Thyroid gland (tissue), 4 donors: ENCODE measurements around the gene GRIK4. TPM values are rescaled to one million over a fixed set of nuclear protein-coding genes. Genes with fewer than 3 reads are reported as not detected.

Experiments used
- DNase-seq, 2 donors: peaks; one replicate each; pipeline ENCODE4 v3.0.0-alpha.2; 2019
- H3K27ac ChIP-seq, 3 donors: fragments of 200-600 bp; sonication (generic); 1 replicate in 2 of 3; 2 replicates in 1 of 3; pipeline ENCODE4 v1.5.1; 2016 to 2019; ENCODE audit warnings: mild to moderate bottlenecking in 1 of 3, moderate library complexity in 1 of 3
- H3K27me3 ChIP-seq: fragments of 200-600 bp; sonication (generic); one replicate; pipeline ENCODE4 v1.5.1; 2019
- H3K36me3 ChIP-seq, 2 donors: fragments of 200-600 bp; sonication (generic); one replicate each; pipeline ENCODE4 v1.5.1; 2016 to 2019
- H3K4me1 ChIP-seq, 2 donors: fragments of 200-600 bp; sonication (generic); one replicate each; pipeline ENCODE4 v1.5.1; 2017 to 2019
- H3K4me3 ChIP-seq, 3 donors: fragments of 200-600 bp; sonication (generic); replicated peaks in 1 of 3; 1 replicate in 2 of 3; 2 replicates in 1 of 3; pipeline ENCODE4 v1.5.1; 2016; ENCODE audit warnings: mild to moderate bottlenecking in 1 of 3
- H3K9me3 ChIP-seq: fragments of 200-600 bp; sonication (generic); one replicate; pipeline ENCODE4 v1.5.1; 2017
- CTCF ChIP-seq, 6 experiments: fragments of 200-600 bp in 3 of 6; fragments of 450-650 bp in 3 of 6; sonication (generic) in 3 of 6; IDR thresholded peaks; one replicate each; pipeline ENCODE4 v1.5.1; 2016 to 2019; ENCODE audit warnings: antibody characterized with exemption in 6 of 6, mild to moderate bottlenecking in 2 of 6, inconsistent platforms in 1 of 6, moderate library complexity in 1 of 6
- POLR2A ChIP-seq, 2 donors: fragments of 450-650 bp; IDR thresholded peaks; one replicate each; pipeline ENCODE4 v1.6.1; 2017; ENCODE audit warnings: antibody characterized with exemption in 2 of 2, mild to moderate bottlenecking in 2 of 2, moderate library complexity in 1 of 2
- WGBS, 2 donors: methylation state at CpG; one replicate each; pipeline ENCODE4 v1.1.5; 2017; 5-methylcytosine and 5-hydroxymethylcytosine counted together
- intact Hi-C: fragments of 100-400 bp; cut with DNase I; formaldehyde crosslinking; loops from one replicate; pipeline ENCODE4 v1.15.1; 2023
- total RNA-seq, 4 donors: library from RNA; depleted of rRNA; stranded (reverse); fragments of >200 nt; gene quantifications; one replicate each; pipeline ENCODE4 v1.2.3, GENCODE V29; 2016

The GRIK4 gene
- total RNA-seq, 4 donors from 2014 or later = 0.54 to 3.7 (median 0.99) TPM

GRCh38 chr11:120867531-120867930 lies 356.0 kb downstream of the GRIK4 start:
- 79 to 84% methylated on average over 11 of the region's 11 CpGs for WGBS, 2 donors

GRCh38 chr11:120867988-120868387 lies 356.4 kb downstream of the GRIK4 start:
- H3K36me3 ChIP-seq = no peaks in the 10 kb centered on the region
- no peak overlapping the region for H3K4me3 ChIP-seq
- TF ChIP-seq POLR2A (IDR thresholded peaks at IDR 0.05) = no peak
- no peak for TF ChIP-seq CTCF (IDR thresholded peaks at IDR 0.05)
- no peaks in the 10 kb centered on the region for H3K9me3 ChIP-seq
- no peaks in the 10 kb centered on the region for H3K27me3 ChIP-seq
- H3K27ac ChIP-seq = no peak overlapping the region
- WGBS, 2 donors = 61 to 83% methylated on average over 3 of the region's 3 CpGs
- intact Hi-C loops = no loop called here
- no peaks in the 10 kb centered on the region for H3K4me1 ChIP-seq
- DNase-seq = no peak

More at GRCh38 chr11:120867531-120867930, 356.0 kb downstream of the GRIK4 start:
- Histone ChIP-seq H3K27ac (no peak overlapping the region), H3K9me3 (no peaks in the 10 kb centered on the region), H3K4me3 (no peak overlapping the region), H3K4me1 (no peaks in the 10 kb centered on the region), H3K36me3 (no peaks in the 10 kb centered on the region), H3K27me3 (no peaks in the 10 kb centered on the region)
- no peak for DNase-seq
- intact Hi-C loops = no loop called here
- TF ChIP-seq CTCF (IDR thresholded peaks at IDR 0.05) (no peak), POLR2A (IDR thresholded peaks at IDR 0.05) (no peak)

GRCh38 chr11:120869097-120869496 lies 357.5 kb downstream of the GRIK4 start:
- Histone ChIP-seq H3K4me3 (no peak overlapping the region), H3K36me3 (no peaks in the 10 kb centered on the region), H3K27me3 (no peaks in the 10 kb centered on the region), H3K9me3 (no peaks in the 10 kb centered on the region), H3K4me1 (no peaks in the 10 kb centered on the region), H3K27ac (no peak overlapping the region)
- TF ChIP-seq CTCF (IDR thresholded peaks at IDR 0.05) (no peak), POLR2A (IDR thresholded peaks at IDR 0.05) (no peak)
- no peak for DNase-seq
- WGBS, 2 donors = 87 to 93% methylated on average over 7 of the region's 7 CpGs
- intact Hi-C loops = no loop called here

- TF ChIP-seq CTCF (IDR thresholded peaks at IDR 0.05) (no peak), POLR2A (IDR thresholded peaks at IDR 0.05) (no peak)
Observed at GRCh38 chr11:120869516-120870011, 358.0 kb downstream of the GRIK4 start.

GRCh38 chr11:120871194-120871593 lies 359.6 kb downstream of the GRIK4 start:
- no peaks in the 10 kb centered on the region for H3K27me3 ChIP-seq
- H3K9me3 ChIP-seq = no peaks in the 10 kb centered on the region
- H3K4me1 ChIP-seq = no peaks in the 10 kb centered on the region
- no peak overlapping the region for H3K27ac ChIP-seq
- intact Hi-C loops = no loop called here
- no peak overlapping the region for H3K4me3 ChIP-seq
- TF ChIP-seq CTCF (IDR thresholded peaks at IDR 0.05) = no peak
- no peaks in the 10 kb centered on the region for H3K36me3 ChIP-seq
- 83 to 90% methylated on average over 6 of the region's 6 CpGs for WGBS, 2 donors
- DNase-seq = no peak

More at GRCh38 chr11:120869516-120870011, 358.0 kb downstream of the GRIK4 start:
- Histone ChIP-seq H3K27ac (no peak overlapping the region), H3K4me1 (no peaks in the 10 kb centered on the region), H3K9me3 (no peaks in the 10 kb centered on the region), H3K27me3 (no peaks in the 10 kb centered on the region), H3K36me3 (no peaks in the 10 kb centered on the region), H3K4me3 (no peak overlapping the region)
- DNase-seq = no peak
- 73 to 80% methylated on average over 11 of the region's 11 CpGs for WGBS, 2 donors
- intact Hi-C loops = no loop called here
